ENCODE measurements around the gene OR5B21.

DNA sequence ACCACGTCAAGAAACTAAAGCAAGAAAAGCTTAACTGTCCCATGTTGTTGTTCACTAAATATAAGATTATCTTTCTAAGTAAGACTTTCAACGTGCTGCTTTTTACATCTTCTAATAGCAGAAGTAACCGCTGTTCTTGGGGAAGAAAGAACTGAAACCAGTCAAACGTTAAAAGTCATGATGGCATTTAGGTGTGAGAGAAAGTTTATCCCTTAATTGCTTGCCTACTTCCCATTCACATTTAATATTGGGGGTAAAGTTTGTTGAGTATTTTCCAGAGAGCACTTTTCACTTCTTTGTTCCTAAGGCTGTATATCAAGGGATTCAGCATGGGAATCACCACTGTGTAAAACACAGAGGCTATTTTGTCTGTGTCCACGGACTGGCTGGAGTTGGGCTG is 970 bp downstream of the OR5B21 start:
- no peak for TF ChIP-seq EZH2 (IDR thresholded peaks at IDR 0.05; ENCODE audit: insufficient read depth, poor library complexity, severe bottlenecking)
- TF ChIP-seq EZH2phosphoT487 (IDR thresholded peaks at IDR 0.05; ENCODE audit: insufficient read depth, low read depth) = no peak

Measured in GM23248 (cell line).